GM10248 (cell line): ENCODE data around the gene SUSD3.

Source experiments
- CTCF ChIA-PET: fragments of 300-600 bp; sonication (Branson Sonifier 250); formaldehyde crosslinking; extraction: SDS; loops from one replicate; lab custom pipeline; 2021; ENCODE audit warnings: antibody characterized with exemption; lab: Yijun Ruan, JAX
- POLR2A ChIA-PET: fragments of 350-650 bp; sonication (Branson Sonifier 250); formaldehyde crosslinking; extraction: SDS; loops from one replicate; lab custom pipeline; 2020; ENCODE audit warnings: antibody characterized with exemption; lab: Yijun Ruan, JAX
- DNase-seq: peaks from one replicate; pipeline ENCODE4 v3.0.0; 2012; ENCODE audit errors: extremely low spot score
- TF ChIP-seq, protein P1 (sequence below): IDR thresholded peaks from 2 replicates; pipeline ENCODE4 v1.5.1; 2012; ENCODE audit warnings: mild to moderate bottlenecking, low read depth; ENCODE audit errors: extremely low read depth, missing control alignments, control extremely low read depth

Gene SUSD3

GRCh38 chr9:93022721-93023520, 35.6 kb upstream of the SUSD3 start:
- DNase-seq, result no peak
- ChIA-PET POLR2A (no interaction called here), CTCF (no interaction called here)
- TF ChIP-seq, protein P1, sequence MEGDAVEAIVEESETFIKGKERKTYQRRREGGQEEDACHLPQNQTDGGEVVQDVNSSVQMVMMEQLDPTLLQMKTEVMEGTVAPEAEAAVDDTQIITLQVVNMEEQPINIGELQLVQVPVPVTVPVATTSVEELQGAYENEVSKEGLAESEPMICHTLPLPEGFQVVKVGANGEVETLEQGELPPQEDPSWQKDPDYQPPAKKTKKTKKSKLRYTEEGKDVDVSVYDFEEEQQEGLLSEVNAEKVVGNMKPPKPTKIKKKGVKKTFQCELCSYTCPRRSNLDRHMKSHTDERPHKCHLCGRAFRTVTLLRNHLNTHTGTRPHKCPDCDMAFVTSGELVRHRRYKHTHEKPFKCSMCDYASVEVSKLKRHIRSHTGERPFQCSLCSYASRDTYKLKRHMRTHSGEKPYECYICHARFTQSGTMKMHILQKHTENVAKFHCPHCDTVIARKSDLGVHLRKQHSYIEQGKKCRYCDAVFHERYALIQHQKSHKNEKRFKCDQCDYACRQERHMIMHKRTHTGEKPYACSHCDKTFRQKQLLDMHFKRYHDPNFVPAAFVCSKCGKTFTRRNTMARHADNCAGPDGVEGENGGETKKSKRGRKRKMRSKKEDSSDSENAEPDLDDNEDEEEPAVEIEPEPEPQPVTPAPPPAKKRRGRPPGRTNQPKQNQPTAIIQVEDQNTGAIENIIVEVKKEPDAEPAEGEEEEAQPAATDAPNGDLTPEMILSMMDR, result no peak

DNA sequence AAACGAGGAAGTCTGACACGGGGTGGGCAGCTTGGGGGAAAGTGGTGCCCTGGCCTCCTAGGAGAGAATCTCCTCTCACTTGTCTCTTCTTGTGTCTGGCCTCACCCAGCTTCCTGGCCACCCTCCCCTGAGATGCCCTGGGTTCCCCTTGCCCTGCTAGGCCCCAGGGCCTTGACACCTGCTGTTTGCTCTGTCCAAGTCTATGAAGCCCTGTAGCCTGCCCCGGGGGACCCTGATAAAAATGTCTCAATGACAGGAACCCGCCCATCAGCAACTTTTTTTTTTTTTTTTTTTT, 35.0 kb upstream of the SUSD3 start:
- no peak for DNase-seq
- POLR2A ChIA-PET, result no interaction called here
- CTCF ChIA-PET, result interaction anchor here (3.6 to 6.0 kb wide), 2 partner anchors 9 to 21 kb away, joined by 9 to 28 read pairs; no protein-coding TSS in a partner anchor
- TF ChIP-seq, protein P1, result no peak

GRCh38 chr9:93024646-93024910, 33.9 kb upstream of the SUSD3 start:
- CTCF ChIA-PET, result interaction anchor here (2.2 to 6.0 kb wide), 3 partner anchors 10 to 22 kb away, joined by 5 to 28 read pairs (median 9); no protein-coding TSS in a partner anchor
- TF ChIP-seq, protein P1, result no peak
- POLR2A ChIA-PET, result no interaction called here
- no peak for DNase-seq

- TF ChIP-seq, protein P1, result no peak
- ChIA-PET POLR2A (no interaction called here), CTCF (interaction anchor here (1.0 to 6.0 kb wide), 4 partner anchors 10 to 34 kb away, joined by 3 to 28 read pairs (median 7); no protein-coding TSS in a partner anchor)
- DNase-seq, result no peak
Measured at GRCh38 chr9:93024986-93025630, 33.4 kb upstream of the SUSD3 start.

- ChIA-PET CTCF (interaction anchor here (1.0 to 6.0 kb wide), 4 partner anchors 11 to 33 kb away, joined by 3 to 28 read pairs (median 7); no protein-coding TSS in a partner anchor), POLR2A (no interaction called here)
- TF ChIP-seq, protein P1, result no peak
- DNase-seq, result no peak
Measured at GRCh38 chr9:93025736-93026135, 32.8 kb upstream of the SUSD3 start.

DNA sequence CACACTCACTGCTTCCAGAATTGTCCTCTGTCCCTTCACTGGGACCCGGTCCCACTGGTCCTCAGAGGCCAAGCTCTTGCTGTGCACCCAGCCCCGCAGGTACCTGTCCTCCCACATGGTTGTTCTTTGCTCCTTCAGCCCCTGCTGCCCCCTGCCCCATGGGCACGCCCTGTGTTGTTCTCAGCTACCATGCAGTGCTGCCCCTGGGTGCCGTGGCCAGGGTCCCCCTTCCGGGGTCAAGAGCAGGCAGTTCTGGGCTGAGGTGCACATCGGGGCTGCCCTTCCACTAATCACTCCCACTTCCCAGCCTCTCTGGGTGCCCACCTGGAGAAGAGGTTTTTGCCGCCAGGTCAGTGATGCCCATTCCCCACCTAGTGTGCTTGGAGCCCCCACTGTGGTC, 31.9 kb upstream of the SUSD3 start:
- ChIA-PET CTCF (interaction anchor here (2.2 to 6.0 kb wide), 3 partner anchors 12 to 24 kb away, joined by 5 to 28 read pairs (median 9); no protein-coding TSS in a partner anchor), POLR2A (no interaction called here)
- TF ChIP-seq, protein P1, result no peak

More for the DNA sequence above, 31.9 kb upstream of the SUSD3 start:
- DNase-seq, result no peak
